Coronary artery (tissue), 2 donors: ENCODE measurements around the gene TEPSIN.

Experiments used
- DNase-seq: peaks from one replicate; pipeline ENCODE4 v3.0.0-alpha.2; 2017; ENCODE audit warnings: low spot score
- H3K27ac ChIP-seq, 2 donors: fragments of 200-600 bp; sonication (generic); one replicate each; pipeline ENCODE4 v1.5.1; 2016 to 2019
- H3K4me3 ChIP-seq: fragments of 200-600 bp; sonication (generic); 2 replicates; pipeline ENCODE4 v1.5.1; 2016; ENCODE audit warnings: mild to moderate bottlenecking, moderate library complexity
- CTCF ChIP-seq: fragments of 200-600 bp; sonication (generic); IDR thresholded peaks from one replicate; pipeline ENCODE4 v1.5.1; 2019; ENCODE audit warnings: antibody characterized with exemption

TEPSIN gene

GRCh38 chr17:81260641-81261040 lies 21.8 kb upstream of the TEPSIN start:
- no peak overlapping the region for H3K4me3 ChIP-seq
- DNase-seq: no peak
- TF ChIP-seq CTCF: no peak
- no peak overlapping the region for H3K27ac ChIP-seq

- no peak overlapping the region for H3K4me3 ChIP-seq
- no peak for TF ChIP-seq CTCF
- DNase-seq: no peak
- H3K27ac ChIP-seq: no peak overlapping the region
Measured at GRCh38 chr17:81260171-81260570, 21.3 kb upstream of the TEPSIN start.

GRCh38 chr17:81259058-81259605 lies 20.3 kb upstream of the TEPSIN start:
- no peak for TF ChIP-seq CTCF
- Histone ChIP-seq H3K27ac (no peak overlapping the region), H3K4me3 (no peak overlapping the region)
- no peak for DNase-seq

- no peak for TF ChIP-seq CTCF
- no peak for DNase-seq
- H3K4me3 ChIP-seq: no peak overlapping the region
Measured at GRCh38 chr17:81258292-81258691, 19.4 kb upstream of the TEPSIN start.

GRCh38 chr17:81257533-81257932 lies 18.7 kb upstream of the TEPSIN start:
- H3K4me3 ChIP-seq: no peak overlapping the region
- no peak for DNase-seq
- no peak for TF ChIP-seq CTCF
- H3K27ac ChIP-seq: no peak overlapping the region

More at GRCh38 chr17:81258292-81258691, 19.4 kb upstream of the TEPSIN start:
- no peak overlapping the region for H3K27ac ChIP-seq

- TF ChIP-seq CTCF: no peak
- no peak for DNase-seq
- Histone ChIP-seq H3K27ac (peak overlapping the region in 1 of 2 donors; percentile 40), H3K4me3 (no peak overlapping the region)
Measured at GRCh38 chr17:81256616-81257015, 17.8 kb upstream of the TEPSIN start.

- TF ChIP-seq CTCF: peak; percentile 30
- Histone ChIP-seq H3K4me3 (peak overlapping the region; percentile 6), H3K27ac (peak overlapping the region in 1 of 2 donors; percentile 21)
- no peak for DNase-seq
Measured at GRCh38 chr17:81254955-81255717, 16.3 kb upstream of the TEPSIN start.
